HG03439 (cell line): ENCODE results near the gene PCED1B.
"Not testable (repeated sequence)": the region's sequence is repeated elsewhere in the genome, so short reads cannot be mapped to it uniquely, and the experiment has no call there.

Experiments used
- ATAC-seq: cut with Tn5 transposase; IDR thresholded peaks from one replicate; pipeline ENCODE4 v1.9.1; 2021; ENCODE audit warnings: mild to moderate bottlenecking, moderate library complexity; ENCODE audit not compliant: unreplicated experiment

PCED1B gene

GRCh38 chr12:47268501-47269454, 189.4 kb downstream of the PCED1B start:
- ATAC-seq = peak; percentile 73

DNA sequence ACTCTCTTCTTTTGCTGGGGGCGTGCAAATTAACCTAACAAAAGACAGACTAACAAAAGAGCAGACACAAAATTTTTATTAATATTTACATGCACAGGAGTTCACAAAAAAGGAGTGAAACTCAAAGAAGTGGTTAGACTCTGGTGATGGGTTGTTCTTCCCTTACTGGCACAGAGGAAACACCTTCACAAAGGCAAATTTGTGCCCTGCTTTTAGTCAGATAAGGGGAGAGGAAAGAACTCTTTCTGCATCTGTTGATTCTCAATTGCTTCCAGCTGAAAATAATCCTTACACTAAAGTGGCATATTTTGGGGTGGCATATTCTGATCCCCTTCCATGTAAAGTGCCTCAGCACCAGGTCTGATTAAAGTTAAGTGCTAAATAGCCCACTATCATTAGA, 190.5 kb downstream of the PCED1B start:
- no peak for ATAC-seq

GRCh38 chr12:47270782-47271664, 191.6 kb downstream of the PCED1B start:
- ATAC-seq = no peak

DNA sequence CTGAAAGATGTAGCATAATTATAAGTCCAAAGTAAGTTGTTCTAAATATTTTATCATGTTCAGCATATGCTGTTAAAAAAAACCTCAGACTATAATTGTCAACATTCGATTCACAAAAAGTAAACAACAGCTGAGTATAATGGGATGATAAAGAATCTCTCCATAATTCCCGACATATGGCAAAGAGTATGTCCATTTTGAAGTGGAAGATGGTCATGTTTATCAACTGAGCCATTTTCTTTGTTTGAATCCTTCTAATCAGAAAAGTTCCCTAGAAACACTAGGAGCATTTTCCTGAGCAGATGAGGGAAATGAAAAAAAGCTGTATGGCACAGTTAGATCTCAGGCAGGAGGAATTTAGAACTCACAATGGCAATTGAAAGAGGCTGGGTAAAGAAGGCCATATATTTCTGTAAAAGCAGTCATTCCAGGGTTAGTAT, 192.4 kb downstream of the PCED1B start:
- ATAC-seq = no peak

DNA sequence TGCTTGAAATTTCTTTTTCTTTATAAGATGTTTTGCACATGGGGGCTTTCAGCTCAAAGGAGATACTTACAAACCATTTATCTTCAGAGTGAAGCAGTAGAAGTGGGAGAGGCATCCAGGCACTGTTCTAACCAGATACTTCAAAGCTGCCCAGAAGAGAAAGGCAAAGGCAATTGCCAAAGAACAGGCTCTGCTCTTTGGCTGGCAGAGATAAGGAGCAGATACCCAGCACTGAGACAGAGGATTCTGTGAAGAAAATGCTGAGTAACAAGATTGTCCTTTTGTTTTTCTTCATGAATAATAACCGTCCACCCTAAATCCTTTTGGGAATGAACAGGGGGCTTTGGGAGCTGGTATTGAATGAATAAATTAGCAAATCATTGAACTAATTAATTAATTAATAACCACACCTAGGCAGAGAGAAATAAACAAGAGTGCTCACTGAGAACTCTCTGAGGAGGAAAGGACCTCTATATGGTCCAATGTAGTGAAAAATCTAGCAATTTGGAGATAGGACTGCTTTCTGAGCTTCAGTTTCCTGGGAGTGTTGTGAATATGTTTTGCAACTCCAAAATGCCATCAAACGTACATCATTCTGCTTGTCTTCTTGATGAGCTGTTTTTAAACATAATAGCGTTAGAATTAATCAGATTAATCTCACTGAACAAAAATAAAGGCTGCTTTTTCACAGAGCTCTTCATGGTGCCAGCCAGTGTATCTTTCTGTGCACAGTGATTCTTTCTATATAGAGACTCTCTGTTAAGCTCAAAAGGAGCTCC, 193.2 kb downstream of the PCED1B start:
- no peak for ATAC-seq

DNA sequence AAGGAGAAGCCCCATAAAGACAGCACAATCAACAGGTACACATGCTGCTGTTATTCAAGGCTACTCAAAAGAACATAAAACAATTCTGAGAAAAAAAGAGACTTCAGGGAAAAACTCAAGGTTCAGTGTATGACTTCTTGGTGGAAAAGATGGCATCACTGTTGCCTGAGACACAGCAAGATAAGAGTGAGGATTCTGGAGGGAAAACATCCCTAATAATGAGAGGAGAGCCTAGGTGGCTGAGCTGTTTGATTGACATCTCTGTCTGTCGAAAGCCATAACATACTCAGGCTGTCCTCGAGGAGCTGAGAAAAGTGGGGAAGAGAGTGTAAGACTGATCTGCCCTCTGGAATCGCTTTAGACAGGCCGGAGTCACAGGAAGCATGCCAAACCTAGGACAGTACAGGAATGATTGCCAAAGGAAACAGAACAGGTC, 193.8 kb downstream of the PCED1B start:
- ATAC-seq = no peak

- no peak for ATAC-seq
Observed at GRCh38 chr12:47274760-47275159, 195.3 kb downstream of the PCED1B start.

DNA sequence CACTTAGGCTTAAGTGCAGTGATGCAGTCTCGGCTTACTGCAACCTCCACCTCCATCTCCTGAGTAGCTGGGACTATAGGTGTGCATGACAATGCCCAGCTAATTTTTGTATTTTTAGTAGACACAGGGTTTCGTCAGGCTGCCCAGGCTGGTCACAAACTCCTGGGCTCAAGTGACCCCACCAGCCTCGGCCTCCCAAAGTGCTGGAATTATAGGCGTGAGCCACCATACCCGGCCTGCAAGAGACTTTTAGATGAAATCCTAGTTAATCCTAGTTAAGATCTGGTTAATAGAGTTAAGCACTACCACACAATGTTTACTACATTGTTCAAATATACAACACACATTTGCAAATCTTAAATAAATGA, 196.8 kb downstream of the PCED1B start:
- no peak for ATAC-seq

DNA sequence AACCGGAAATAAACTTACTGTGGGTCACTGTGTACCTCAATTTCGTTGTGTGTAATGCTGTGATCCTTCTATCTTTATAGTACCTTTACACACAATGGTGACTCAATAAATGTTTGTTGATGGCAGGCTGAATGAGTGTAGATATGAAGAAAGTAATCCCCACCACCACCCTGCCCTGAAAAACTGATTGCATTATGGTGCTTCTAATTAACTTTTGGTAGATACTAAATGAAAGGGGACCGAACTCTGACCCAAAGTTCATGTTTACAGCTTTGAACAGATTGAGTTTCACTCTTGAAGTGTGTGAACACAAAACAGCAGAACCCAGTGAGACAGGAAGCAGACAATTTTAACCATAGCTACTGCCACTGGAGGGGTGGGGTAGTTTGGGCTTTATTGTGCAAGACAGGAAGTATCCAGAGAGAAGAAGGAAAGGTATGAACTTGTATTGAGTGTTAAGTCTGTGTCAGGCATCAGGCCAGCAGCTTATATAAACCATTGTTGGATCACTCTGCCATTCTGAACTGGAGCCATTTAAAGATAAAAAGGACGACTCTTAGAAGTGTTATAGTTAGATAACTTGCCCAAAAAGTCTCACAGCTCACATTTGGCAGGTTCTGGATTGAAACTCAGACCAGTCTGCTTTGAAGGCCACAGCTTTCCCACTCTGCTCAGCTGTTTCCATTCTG, 197.3 kb downstream of the PCED1B start:
- ATAC-seq = peak; percentile 64

- no peak for ATAC-seq
Observed at GRCh38 chr12:47277972-47278448, 198.6 kb downstream of the PCED1B start.

- ATAC-seq = not testable (repeated sequence)
Observed at GRCh38 chr12:47279758-47280157, 200.3 kb downstream of the PCED1B start.

- no peak for ATAC-seq
Observed at GRCh38 chr12:47280543-47281300, 201.3 kb downstream of the PCED1B start.

- ATAC-seq = no peak
Observed at GRCh38 chr12:47281667-47282171, 202.3 kb downstream of the PCED1B start.

DNA sequence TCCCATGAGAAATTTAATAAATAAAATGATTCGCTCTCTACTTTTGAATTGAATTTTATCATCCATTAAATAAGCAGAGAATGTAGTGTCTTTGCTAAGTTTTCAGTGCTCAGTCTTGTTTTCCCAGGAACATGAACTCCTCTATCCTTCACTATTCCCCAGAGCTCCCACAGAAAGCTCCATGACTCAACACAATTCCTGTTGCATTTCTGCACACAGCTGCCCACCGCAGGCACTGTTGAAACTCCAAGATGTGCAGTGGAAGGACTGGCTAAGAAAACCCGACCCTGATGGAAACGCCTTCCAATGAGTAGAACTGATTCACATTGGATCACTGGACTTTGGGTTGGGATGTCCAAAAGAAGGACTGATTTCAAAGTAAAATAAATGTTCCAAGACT, 202.8 kb downstream of the PCED1B start:
- ATAC-seq = no peak
